ENCODE results near the gene MTARC1.

Gene MTARC1

GRCh38 chr1:220746851-220747250, 39.9 kb upstream of the MTARC1 start:
- Histone ChIP-seq H2BK120ac (ENCODE audit: insufficient read depth, low read length, poor library complexity) (no peak overlapping the region), H3K9me3 (ENCODE audit: insufficient read depth, low read depth, low read length) (no peaks in the 10 kb centered on the region), H3K79me1 (ENCODE audit: low read length) (peaks cover 4% of the 10 kb centered on the region), H2BK5ac (ENCODE audit: low read depth, low read length, poor library complexity) (no peak overlapping the region), H3K27me3 (ENCODE audit: insufficient read depth, low read length) (no peaks in the 10 kb centered on the region), H4K91ac (ENCODE audit: low read depth, low read length) (no peak overlapping the region), H2AFZ (ENCODE audit: insufficient read depth, low read length, poor library complexity) (no peak overlapping the region), H3K23ac (ENCODE audit: low read length) (no peak overlapping the region), H3K4me3 (ENCODE audit: low read depth, low read length) (no peak overlapping the region), H3K9ac (ENCODE audit: low read length) (no peak overlapping the region), H4K8ac (ENCODE audit: low read depth, low read length) (no peak overlapping the region), H3K14ac (ENCODE audit: low read length) (no peak overlapping the region), H2AK5ac (ENCODE audit: low read length) (no peak overlapping the region), H3K18ac (ENCODE audit: low read length) (no peak overlapping the region), H3K4ac (ENCODE audit: low read depth, low read length) (no peak overlapping the region), H3K4me1 (ENCODE audit: control insufficient read depth in 1 of 2, insufficient read depth in 2 of 2, low read length in 2 of 2) (peaks cover 0 to 2% of the 10 kb centered on the region in 2 experiments), H2BK12ac (ENCODE audit: low read length) (no peak overlapping the region), H3K4me2 (ENCODE audit: low read length) (no peak overlapping the region), H4K12ac (ENCODE audit: low read depth, low read length) (no peak overlapping the region), H3K79me2 (ENCODE audit: control insufficient read depth, insufficient read depth, low read length, poor library complexity) (peaks cover 5% of the 10 kb centered on the region), H3K27ac (ENCODE audit: low read depth, low read length) (no peak overlapping the region), H3K36me3 (ENCODE audit: control insufficient read depth in 1 of 2, insufficient read depth in 2 of 2, low read length in 2 of 2) (no peaks in the 10 kb centered on the region)
- no CpG with 5 or more reads among the region's 3 CpGs for WGBS (ENCODE audit: extremely low coverage, insufficient coverage, insufficient read length)
- DNase-seq = no peak

- H2AK5ac ChIP-seq (ENCODE audit: low read length) = no peak overlapping the region
- H3K9me3 ChIP-seq (ENCODE audit: insufficient read depth, low read depth, low read length) = no peaks in the 10 kb centered on the region
- H2AFZ ChIP-seq (ENCODE audit: insufficient read depth, low read length, poor library complexity) = peak overlapping the region; percentile 14
- H2BK12ac ChIP-seq (ENCODE audit: low read length) = no peak overlapping the region
- H3K27me3 ChIP-seq (ENCODE audit: insufficient read depth, low read length) = no peaks in the 10 kb centered on the region
- H3K4me2 ChIP-seq (ENCODE audit: low read length) = peak overlapping the region; percentile 99
- no peak overlapping the region for H3K27ac ChIP-seq (ENCODE audit: low read depth, low read length)
- H3K4me3 ChIP-seq (ENCODE audit: low read depth, low read length) = peak overlapping the region; percentile 82
- H3K79me1 ChIP-seq (ENCODE audit: low read length) = peaks cover 4% of the 10 kb centered on the region
- no peak overlapping the region for H4K12ac ChIP-seq (ENCODE audit: low read depth, low read length)
- H4K8ac ChIP-seq (ENCODE audit: low read depth, low read length) = no peak overlapping the region
- no peaks in the 10 kb centered on the region for H3K36me3 ChIP-seq (ENCODE audit: control insufficient read depth in 1 of 2, insufficient read depth in 2 of 2, low read length in 2 of 2)
- no peak overlapping the region for H2BK5ac ChIP-seq (ENCODE audit: low read depth, low read length, poor library complexity)
- H2BK120ac ChIP-seq (ENCODE audit: insufficient read depth, low read length, poor library complexity) = no peak overlapping the region
- DNase-seq = no peak
- no peak overlapping the region for H3K18ac ChIP-seq (ENCODE audit: low read length)
- no peak overlapping the region for H4K91ac ChIP-seq (ENCODE audit: low read depth, low read length)
- no peak overlapping the region for H3K14ac ChIP-seq (ENCODE audit: low read length)
- H3K4ac ChIP-seq (ENCODE audit: low read depth, low read length) = no peak overlapping the region
- H3K79me2 ChIP-seq (ENCODE audit: control insufficient read depth, insufficient read depth, low read length, poor library complexity) = peaks cover 5% of the 10 kb centered on the region
- no CpG with 5 or more reads among the region's 18 CpGs for WGBS (ENCODE audit: extremely low coverage, insufficient coverage, insufficient read length)
- H3K23ac ChIP-seq (ENCODE audit: low read length) = no peak overlapping the region
- H3K9ac ChIP-seq (ENCODE audit: low read length) = no peak overlapping the region
- peaks cover 0 to 2% of the 10 kb centered on the region in 2 experiments for H3K4me1 ChIP-seq (ENCODE audit: control insufficient read depth in 1 of 2, insufficient read depth in 2 of 2, low read length in 2 of 2)
These were observed 39.1 kb upstream of the MTARC1 start for GRCh38 chr1:220747437-220748088.

GRCh38 chr1:220748089-220748934, 38.4 kb upstream of the MTARC1 start, which contains the start of gene MTARC2:
Gene MTARC2, plus strand, starts transcription at chr1:220748322. Its CDS starts 210 bp downstream, at chr1:220748532.
- Histone ChIP-seq H3K4me1 (ENCODE audit: control insufficient read depth in 1 of 2, insufficient read depth in 2 of 2, low read length in 2 of 2) (peaks cover 0 to 2% of the 10 kb centered on the region in 2 experiments), H3K9me3 (ENCODE audit: insufficient read depth, low read depth, low read length) (no peaks in the 10 kb centered on the region), H3K4me2 (ENCODE audit: low read length) (peak within 1 kb of the TSS; percentile 99), H3K9ac (ENCODE audit: low read length) (peak within 1 kb of the TSS; percentile 79), H3K79me1 (ENCODE audit: low read length) (peaks cover 4% of the 10 kb centered on the region), H3K4me3 (ENCODE audit: low read depth, low read length) (peak within 1 kb of the TSS; percentile 82), H3K18ac (ENCODE audit: low read length) (peak within 1 kb of the TSS; percentile 65), H2BK5ac (ENCODE audit: low read depth, low read length, poor library complexity) (no peak within 1 kb of the TSS), H4K8ac (ENCODE audit: low read depth, low read length) (peak within 1 kb of the TSS; percentile 72), H2AFZ (ENCODE audit: insufficient read depth, low read length, poor library complexity) (peak within 1 kb of the TSS; percentile 76), H4K91ac (ENCODE audit: low read depth, low read length) (peak within 1 kb of the TSS; percentile 50), H4K12ac (ENCODE audit: low read depth, low read length) (peak within 1 kb of the TSS; percentile 44), H2BK12ac (ENCODE audit: low read length) (peak within 1 kb of the TSS; percentile 38), H3K27me3 (ENCODE audit: insufficient read depth, low read length) (no peaks in the 10 kb centered on the region), H3K4ac (ENCODE audit: low read depth, low read length) (peak within 1 kb of the TSS; percentile 12), H2BK120ac (ENCODE audit: insufficient read depth, low read length, poor library complexity) (peak within 1 kb of the TSS; percentile 24), H3K27ac (ENCODE audit: low read depth, low read length) (no peak within 1 kb of the TSS), H3K79me2 (ENCODE audit: control insufficient read depth, insufficient read depth, low read length, poor library complexity) (peaks cover 5% of the 10 kb centered on the region), H3K36me3 (ENCODE audit: control insufficient read depth in 1 of 2, insufficient read depth in 2 of 2, low read length in 2 of 2) (no peaks in the 10 kb centered on the region), H3K23ac (ENCODE audit: low read length) (no peak within 1 kb of the TSS), H2AK5ac (ENCODE audit: low read length) (no peak within 1 kb of the TSS), H3K14ac (ENCODE audit: low read length) (peak within 1 kb of the TSS; percentile 59)
- no CpG with 5 or more reads among the region's 77 CpGs for WGBS (ENCODE audit: extremely low coverage, insufficient coverage, insufficient read length)
- peak; percentile 39 to 69 for DNase-seq

GRCh38 chr1:220748936-220749335, 37.8 kb upstream of the MTARC1 start:
- H2BK120ac ChIP-seq (ENCODE audit: insufficient read depth, low read length, poor library complexity) = no peak overlapping the region
- no peak overlapping the region for H3K9ac ChIP-seq (ENCODE audit: low read length)
- H3K4ac ChIP-seq (ENCODE audit: low read depth, low read length) = no peak overlapping the region
- no peaks in the 10 kb centered on the region for H3K27me3 ChIP-seq (ENCODE audit: insufficient read depth, low read length)
- H3K79me1 ChIP-seq (ENCODE audit: low read length) = peaks cover 4% of the 10 kb centered on the region
- peak overlapping the region; percentile 82 for H3K4me3 ChIP-seq (ENCODE audit: low read depth, low read length)
- H3K79me2 ChIP-seq (ENCODE audit: control insufficient read depth, insufficient read depth, low read length, poor library complexity) = peaks cover 5% of the 10 kb centered on the region
- peak overlapping the region; percentile 99 for H3K4me2 ChIP-seq (ENCODE audit: low read length)
- H4K8ac ChIP-seq (ENCODE audit: low read depth, low read length) = no peak overlapping the region
- H2BK5ac ChIP-seq (ENCODE audit: low read depth, low read length, poor library complexity) = no peak overlapping the region
- H3K18ac ChIP-seq (ENCODE audit: low read length) = no peak overlapping the region
- no peaks in the 10 kb centered on the region for H3K9me3 ChIP-seq (ENCODE audit: insufficient read depth, low read depth, low read length)
- no peak overlapping the region for H3K23ac ChIP-seq (ENCODE audit: low read length)
- no peak overlapping the region for H3K14ac ChIP-seq (ENCODE audit: low read length)
- no CpG with 5 or more reads among the region's 3 CpGs for WGBS (ENCODE audit: extremely low coverage, insufficient coverage, insufficient read length)
- no peaks in the 10 kb centered on the region for H3K36me3 ChIP-seq (ENCODE audit: control insufficient read depth in 1 of 2, insufficient read depth in 2 of 2, low read length in 2 of 2)
- H3K4me1 ChIP-seq (ENCODE audit: control insufficient read depth in 1 of 2, insufficient read depth in 2 of 2, low read length in 2 of 2) = peaks cover 0 to 2% of the 10 kb centered on the region in 2 experiments
- no peak overlapping the region for H3K27ac ChIP-seq (ENCODE audit: low read depth, low read length)
- no peak overlapping the region for H2BK12ac ChIP-seq (ENCODE audit: low read length)
- H4K91ac ChIP-seq (ENCODE audit: low read depth, low read length) = no peak overlapping the region
- H4K12ac ChIP-seq (ENCODE audit: low read depth, low read length) = no peak overlapping the region
- peak overlapping the region; percentile 76 for H2AFZ ChIP-seq (ENCODE audit: insufficient read depth, low read length, poor library complexity)
- no peak overlapping the region for H2AK5ac ChIP-seq (ENCODE audit: low read length)
- no peak for DNase-seq

All from trophoblast cell (in vitro differentiated cells and primary cell).